ENCODE measurements around the gene SLC16A11. TPM values are rescaled to one million over a fixed set of nuclear protein-coding genes. Genes with fewer than 3 reads are reported as not detected.

The SLC16A11 gene
- polyA plus RNA-seq, 1 donor from 2014 or later = not detected

DNA sequence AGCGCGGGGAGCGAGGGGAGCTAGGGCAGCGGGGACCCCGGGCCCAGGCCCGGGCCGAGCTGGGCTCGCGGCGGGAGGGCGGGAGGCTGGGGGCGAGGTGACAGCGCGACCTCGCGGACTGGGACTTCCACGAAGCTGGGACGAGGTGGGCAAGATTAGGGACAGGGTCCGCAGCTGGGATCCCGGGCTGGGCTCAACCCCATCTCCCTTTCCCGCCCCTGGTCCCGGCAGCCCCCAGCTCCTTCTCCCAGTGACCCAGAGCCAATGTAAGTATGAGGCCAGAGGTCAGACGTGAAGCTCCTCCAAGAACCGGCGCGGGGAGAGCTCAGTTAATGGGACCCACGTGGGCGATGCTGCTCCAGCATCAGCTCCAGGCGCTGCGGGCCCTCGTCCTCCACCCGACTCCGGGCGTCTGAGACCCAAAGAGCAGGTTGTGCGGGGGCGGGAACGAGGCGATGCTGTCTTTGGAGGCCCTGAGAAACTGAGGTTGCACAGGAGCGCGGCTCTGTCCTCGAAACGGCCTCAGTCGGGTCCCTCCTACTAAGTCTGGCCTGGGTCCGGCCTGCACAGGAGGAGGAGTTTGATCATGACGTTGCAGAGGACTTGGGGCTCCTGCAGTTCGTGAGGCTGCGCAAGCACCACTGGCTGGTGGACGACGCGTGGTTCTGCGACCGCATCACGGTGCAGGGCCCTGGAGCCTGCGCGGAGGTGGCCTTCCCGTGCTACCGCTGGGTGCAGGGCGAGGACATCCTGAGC, 47.5 kb downstream of the SLC16A11 start:
- Histone ChIP-seq H3K9me2 (ENCODE audit: insufficient read depth, low read length) (no peaks in the 10 kb centered on the region), H3K4me3 (ENCODE audit: low read length) (no peak overlapping the region), H3K9ac (ENCODE audit: low read length) (no peak overlapping the region), H3F3A (ENCODE audit: insufficient read depth, low read length, poor library complexity, severe bottlenecking) (no peaks in the 10 kb centered on the region), H3K79me2 (replicated peaks; ENCODE audit: insufficient read depth, low read length) (no peaks in the 10 kb centered on the region), H3K27ac (ENCODE audit: low read length) (no peak overlapping the region), H3K9me3 (ENCODE audit: low read length) (no peaks in the 10 kb centered on the region), H3K27me3 (ENCODE audit: insufficient read depth, low read depth, low read length) (peaks cover 9% of the 10 kb centered on the region), H3K36me3 (ENCODE audit: insufficient read depth, low read length) (no peaks in the 10 kb centered on the region), H4K20me1 (ENCODE audit: insufficient read depth) (no peaks in the 10 kb centered on the region), H3K4me2 (ENCODE audit: low read length) (no peak overlapping the region), H2AFZ (ENCODE audit: low read depth, low read length) (no peak overlapping the region)
- TF ChIP-seq, protein P1, sequence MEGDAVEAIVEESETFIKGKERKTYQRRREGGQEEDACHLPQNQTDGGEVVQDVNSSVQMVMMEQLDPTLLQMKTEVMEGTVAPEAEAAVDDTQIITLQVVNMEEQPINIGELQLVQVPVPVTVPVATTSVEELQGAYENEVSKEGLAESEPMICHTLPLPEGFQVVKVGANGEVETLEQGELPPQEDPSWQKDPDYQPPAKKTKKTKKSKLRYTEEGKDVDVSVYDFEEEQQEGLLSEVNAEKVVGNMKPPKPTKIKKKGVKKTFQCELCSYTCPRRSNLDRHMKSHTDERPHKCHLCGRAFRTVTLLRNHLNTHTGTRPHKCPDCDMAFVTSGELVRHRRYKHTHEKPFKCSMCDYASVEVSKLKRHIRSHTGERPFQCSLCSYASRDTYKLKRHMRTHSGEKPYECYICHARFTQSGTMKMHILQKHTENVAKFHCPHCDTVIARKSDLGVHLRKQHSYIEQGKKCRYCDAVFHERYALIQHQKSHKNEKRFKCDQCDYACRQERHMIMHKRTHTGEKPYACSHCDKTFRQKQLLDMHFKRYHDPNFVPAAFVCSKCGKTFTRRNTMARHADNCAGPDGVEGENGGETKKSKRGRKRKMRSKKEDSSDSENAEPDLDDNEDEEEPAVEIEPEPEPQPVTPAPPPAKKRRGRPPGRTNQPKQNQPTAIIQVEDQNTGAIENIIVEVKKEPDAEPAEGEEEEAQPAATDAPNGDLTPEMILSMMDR (IDR thresholded peaks at IDR 0.05; ENCODE audit: poor library complexity, severe bottlenecking) = no peak

DNA sequence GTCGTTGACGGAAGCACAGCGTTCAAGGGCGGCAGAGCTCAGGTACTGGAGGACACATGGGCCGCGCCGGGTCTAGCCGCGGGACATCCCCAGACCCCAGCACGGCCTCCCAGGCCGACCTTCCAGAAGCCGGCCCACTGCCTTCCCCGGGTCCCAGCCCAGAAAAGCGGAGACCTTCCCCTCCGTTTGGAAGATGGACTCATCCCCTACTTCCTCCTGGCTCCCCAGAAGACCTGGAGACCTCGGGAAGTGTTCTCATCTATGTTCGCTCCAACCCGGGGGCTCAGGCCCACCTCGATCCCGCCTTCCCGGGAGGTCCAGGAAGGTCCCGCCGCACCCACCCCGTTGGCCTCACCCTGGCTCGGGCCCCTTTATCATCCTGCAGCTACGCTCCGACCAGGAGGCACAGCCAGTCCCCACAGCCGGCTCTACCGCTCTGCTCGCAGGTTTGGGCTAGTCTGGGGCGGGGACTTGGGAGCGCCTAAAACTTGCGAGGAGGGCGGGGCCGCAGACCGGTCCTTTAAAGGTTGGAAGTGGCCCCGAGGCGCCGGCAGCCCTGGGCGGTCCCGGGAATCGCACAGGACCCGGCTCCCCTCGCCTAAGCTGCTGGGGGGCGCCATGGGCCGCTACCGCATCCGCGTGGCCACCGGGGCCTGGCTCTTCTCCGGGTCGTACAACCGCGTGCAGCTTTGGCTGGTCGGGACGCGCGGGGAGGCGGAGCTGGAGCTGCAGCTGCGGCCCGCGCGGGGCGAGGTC, 48.2 kb downstream of the SLC16A11 start, which contains the start of gene ALOX12:
Gene ALOX12, plus strand, starts transcription at position 550 of the 756 bp plus-strand sequence. Its CDS starts 69 bp downstream, at position 619.
- Histone ChIP-seq H3K79me2 (replicated peaks; ENCODE audit: insufficient read depth, low read length) (no peaks in the 10 kb centered on the region), H4K20me1 (ENCODE audit: insufficient read depth) (no peaks in the 10 kb centered on the region), H3K27me3 (ENCODE audit: insufficient read depth, low read depth, low read length) (peaks cover 9% of the 10 kb centered on the region), H3K27ac (ENCODE audit: low read length) (no peak within 1 kb of the TSS), H3K4me3 (ENCODE audit: low read length) (no peak within 1 kb of the TSS), H3K9ac (ENCODE audit: low read length) (no peak within 1 kb of the TSS), H2AFZ (ENCODE audit: low read depth, low read length) (no peak within 1 kb of the TSS), H3K36me3 (ENCODE audit: insufficient read depth, low read length) (no peaks in the 10 kb centered on the region), H3K9me3 (ENCODE audit: low read length) (no peaks in the 10 kb centered on the region), H3K4me2 (ENCODE audit: low read length) (no peak within 1 kb of the TSS), H3F3A (ENCODE audit: insufficient read depth, low read length, poor library complexity, severe bottlenecking) (no peaks in the 10 kb centered on the region), H3K9me2 (ENCODE audit: insufficient read depth, low read length) (no peaks in the 10 kb centered on the region)
- TF ChIP-seq EZH2 (IDR thresholded peaks at IDR 0.05; ENCODE audit: borderline replicate concordance, insufficient read depth, low read length, poor library complexity, severe bottlenecking) = no peak
- TF ChIP-seq EP300 (conservative IDR thresholded peaks at IDR 0.05; ENCODE audit: poor library complexity, severe bottlenecking) = no peak
- no peak for TF ChIP-seq SMC3 (conservative IDR thresholded peaks at IDR 0.05; ENCODE audit: poor library complexity)
- TF ChIP-seq MXI1 (conservative IDR thresholded peaks at IDR 0.05; ENCODE audit: poor library complexity, severe bottlenecking) = no peak
- TF ChIP-seq, protein P2, sequence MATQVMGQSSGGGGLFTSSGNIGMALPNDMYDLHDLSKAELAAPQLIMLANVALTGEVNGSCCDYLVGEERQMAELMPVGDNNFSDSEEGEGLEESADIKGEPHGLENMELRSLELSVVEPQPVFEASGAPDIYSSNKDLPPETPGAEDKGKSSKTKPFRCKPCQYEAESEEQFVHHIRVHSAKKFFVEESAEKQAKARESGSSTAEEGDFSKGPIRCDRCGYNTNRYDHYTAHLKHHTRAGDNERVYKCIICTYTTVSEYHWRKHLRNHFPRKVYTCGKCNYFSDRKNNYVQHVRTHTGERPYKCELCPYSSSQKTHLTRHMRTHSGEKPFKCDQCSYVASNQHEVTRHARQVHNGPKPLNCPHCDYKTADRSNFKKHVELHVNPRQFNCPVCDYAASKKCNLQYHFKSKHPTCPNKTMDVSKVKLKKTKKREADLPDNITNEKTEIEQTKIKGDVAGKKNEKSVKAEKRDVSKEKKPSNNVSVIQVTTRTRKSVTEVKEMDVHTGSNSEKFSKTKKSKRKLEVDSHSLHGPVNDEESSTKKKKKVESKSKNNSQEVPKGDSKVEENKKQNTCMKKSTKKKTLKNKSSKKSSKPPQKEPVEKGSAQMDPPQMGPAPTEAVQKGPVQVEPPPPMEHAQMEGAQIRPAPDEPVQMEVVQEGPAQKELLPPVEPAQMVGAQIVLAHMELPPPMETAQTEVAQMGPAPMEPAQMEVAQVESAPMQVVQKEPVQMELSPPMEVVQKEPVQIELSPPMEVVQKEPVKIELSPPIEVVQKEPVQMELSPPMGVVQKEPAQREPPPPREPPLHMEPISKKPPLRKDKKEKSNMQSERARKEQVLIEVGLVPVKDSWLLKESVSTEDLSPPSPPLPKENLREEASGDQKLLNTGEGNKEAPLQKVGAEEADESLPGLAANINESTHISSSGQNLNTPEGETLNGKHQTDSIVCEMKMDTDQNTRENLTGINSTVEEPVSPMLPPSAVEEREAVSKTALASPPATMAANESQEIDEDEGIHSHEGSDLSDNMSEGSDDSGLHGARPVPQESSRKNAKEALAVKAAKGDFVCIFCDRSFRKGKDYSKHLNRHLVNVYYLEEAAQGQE (IDR thresholded peaks at IDR 0.05; ENCODE audit: borderline replicate concordance) = no peak
- TF ChIP-seq POLR2AphosphoS5 (IDR thresholded peaks at IDR 0.05) = no peak
- no peak for TF ChIP-seq TAF1 (IDR thresholded peaks at IDR 0.05; ENCODE audit: low read depth)
- TF ChIP-seq, protein P1 (IDR thresholded peaks at IDR 0.05; ENCODE audit: poor library complexity, severe bottlenecking) = no peak
- TF ChIP-seq RAD21 (conservative IDR thresholded peaks at IDR 0.05) = no peak
